HG02938 (cell line): Measurements from ENCODE around the gene SYTL5.
"Not testable (repeated sequence)": the region's sequence is repeated elsewhere in the genome, so short reads cannot be mapped to it uniquely, and the experiment has no call there.

Experiments used
- ATAC-seq: cut with Tn5 transposase; IDR thresholded peaks from one replicate; pipeline ENCODE4 v1.9.1; 2021; ENCODE audit warnings: mild to moderate bottlenecking, moderate library complexity; ENCODE audit not compliant: unreplicated experiment

The SYTL5 gene

DNA sequence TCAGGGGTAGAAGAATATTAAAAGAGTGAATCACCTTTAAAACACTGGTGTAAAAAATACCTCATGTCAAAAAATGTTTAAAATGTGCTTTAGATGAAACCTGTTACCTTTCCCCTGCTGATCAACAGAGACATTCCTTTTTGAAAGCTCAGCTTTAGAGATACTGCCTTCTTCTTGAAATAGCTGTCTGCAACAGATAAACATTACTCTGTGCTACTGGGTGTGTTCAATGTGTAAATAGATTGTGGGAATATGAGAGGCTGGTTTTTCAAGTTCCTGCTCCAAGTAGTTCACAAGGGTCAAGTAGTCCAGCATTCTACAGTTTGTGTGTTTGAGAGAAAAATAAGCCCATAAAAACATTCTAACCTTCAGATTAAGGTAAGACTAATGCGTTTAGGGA is at the start of gene SYTL5:
Gene SYTL5, plus strand, starts transcription at position 263 of the 400 bp plus-strand sequence. CDS start 27,337 bp downstream, outside the sequence.
- ATAC-seq, result no peak

DNA sequence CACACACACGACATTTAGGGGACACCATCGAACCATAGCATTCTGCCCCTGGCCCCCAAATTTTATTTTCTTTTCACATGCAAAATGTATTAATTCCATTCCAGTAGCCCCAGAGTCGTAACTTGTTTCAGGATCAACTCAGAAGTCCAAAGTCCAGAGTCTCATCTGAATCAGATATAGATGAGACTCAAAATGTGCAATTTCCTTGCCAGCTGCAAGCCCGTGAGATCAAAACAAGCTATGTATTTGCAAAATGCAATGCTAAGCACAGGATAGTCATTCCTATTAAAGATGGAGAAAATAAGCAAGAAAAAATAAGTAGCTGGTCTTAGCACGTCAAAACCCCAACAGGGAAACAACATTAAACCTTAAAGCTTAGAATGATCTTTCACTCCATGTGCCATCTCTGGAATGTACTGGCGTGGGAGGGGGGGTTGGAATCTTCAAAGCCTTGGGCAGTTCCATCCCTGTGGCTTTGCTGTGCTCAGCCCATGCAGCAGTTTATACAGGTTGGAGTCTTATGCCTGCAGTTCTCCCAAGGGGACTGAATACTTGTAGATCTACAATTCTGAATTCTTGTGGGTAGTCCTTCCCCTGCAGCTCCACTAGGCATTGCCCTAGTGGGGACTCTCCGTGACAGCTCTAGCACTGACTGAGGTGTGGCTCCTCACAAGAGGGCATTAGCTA is 47.7 kb upstream of the SYTL5 start:
- ATAC-seq, result no peak

DNA sequence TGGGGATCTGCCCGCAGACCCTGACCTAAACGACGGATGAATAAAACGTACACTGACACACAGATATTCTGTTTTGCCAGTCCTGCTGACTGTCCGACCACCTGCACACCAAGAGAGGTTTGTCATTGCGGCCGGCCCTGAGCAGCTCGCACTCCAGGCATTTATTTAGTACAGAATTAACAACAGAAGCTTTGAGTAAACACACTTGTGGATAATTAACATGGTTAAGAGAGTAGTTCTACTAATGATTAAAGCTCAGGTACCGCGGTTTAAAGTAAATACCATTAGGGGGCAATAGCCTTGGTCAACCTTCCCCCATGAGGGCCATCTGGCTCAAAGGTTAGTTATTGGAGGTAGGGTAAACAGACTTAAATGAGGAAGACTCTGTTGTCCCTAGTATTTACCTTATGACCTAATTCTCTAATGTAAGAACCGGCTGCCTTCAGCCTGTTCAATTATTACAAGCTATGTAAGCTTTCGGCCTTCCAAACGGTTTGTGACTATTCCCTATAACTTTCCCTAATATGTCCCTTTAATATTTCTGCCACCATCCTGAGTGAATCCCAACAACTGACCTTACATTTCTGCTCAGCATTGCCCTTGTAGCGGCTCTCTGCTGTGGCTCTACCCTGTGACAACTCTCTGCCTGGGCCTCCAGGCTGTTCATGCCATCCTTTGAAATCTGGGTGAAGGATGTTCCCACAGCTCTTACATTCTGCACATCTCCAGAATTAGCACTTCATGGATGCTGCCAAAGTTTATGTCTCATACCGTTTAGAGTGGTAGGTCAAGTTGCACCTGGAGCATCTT is 46.9 kb upstream of the SYTL5 start:
- no peak for ATAC-seq

DNA sequence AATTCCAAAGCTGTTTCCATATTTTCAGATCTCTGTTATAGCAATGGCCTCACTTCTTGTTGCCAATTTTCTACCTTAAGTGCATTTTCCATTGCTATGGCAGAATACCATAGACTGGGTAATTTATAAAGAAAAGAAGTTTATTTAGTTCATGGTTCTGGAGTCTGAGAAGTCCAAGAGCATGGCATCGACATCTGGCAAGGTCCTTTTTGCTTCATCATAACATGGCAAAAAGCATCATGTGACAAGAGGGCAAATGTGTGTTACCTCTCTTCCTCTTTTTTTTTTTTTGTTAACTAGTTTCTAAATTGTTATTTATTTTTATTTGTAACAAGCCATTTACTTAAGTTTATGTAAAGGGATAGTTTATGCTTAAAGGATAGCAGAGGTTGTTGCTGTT is 45.2 kb upstream of the SYTL5 start:
- no peak for ATAC-seq

DNA sequence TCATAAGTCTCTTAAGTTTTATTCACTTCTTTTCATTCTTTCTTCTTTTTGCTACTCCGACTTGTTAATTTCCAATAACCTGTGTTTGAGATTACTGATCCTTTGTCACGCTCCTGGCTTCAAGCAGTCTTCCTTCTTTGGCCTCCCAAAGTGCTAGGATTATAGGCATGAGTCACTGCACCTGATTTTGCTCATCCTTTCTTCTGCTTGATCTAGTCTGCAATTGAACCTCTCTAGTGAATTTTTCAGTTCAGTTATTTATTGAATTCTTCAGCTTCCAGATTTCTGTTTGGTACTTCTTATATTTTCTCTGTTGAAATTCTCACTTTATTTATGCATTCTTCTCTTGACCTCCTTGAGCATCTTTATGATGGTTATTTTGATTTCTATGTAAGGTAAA is 38.6 kb upstream of the SYTL5 start:
- no peak for ATAC-seq

DNA sequence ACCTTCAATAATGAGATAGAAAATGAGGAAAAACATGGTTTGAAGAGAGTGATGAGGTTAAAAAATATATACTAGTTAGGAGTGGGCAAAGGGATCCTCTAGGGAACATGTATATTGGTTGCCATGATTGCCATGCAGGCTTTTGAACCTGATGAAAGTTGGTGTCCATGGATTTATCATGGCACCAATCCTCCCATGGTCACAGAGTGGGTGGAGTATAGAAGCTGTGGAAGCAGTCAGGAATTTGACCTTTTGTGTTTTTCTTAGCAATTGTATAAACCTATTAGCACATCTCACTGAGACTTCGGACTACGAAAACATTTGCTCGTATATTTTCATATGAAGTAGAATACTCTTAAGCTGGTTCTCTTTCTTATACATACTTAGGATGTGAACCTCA is 30.9 kb upstream of the SYTL5 start:
- no peak for ATAC-seq

DNA sequence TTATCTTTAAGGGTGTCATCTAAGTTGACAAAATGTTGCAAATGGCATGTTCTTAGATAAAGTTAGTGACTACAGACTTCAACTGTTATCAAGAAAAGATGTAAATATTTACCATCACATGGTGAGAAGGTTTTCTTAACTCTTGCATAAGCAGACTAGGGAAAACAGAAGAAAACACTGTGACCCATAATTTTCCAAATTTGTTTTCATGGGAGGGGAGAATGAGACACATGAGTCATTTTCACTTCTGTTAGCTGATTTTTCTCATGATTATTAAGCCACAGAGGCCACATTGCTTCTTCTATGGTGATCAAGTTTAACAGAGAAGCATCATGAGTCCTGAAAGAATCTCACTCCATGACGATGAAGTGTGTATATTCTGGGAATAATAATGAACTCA is 30.2 kb upstream of the SYTL5 start:
- no peak for ATAC-seq

DNA sequence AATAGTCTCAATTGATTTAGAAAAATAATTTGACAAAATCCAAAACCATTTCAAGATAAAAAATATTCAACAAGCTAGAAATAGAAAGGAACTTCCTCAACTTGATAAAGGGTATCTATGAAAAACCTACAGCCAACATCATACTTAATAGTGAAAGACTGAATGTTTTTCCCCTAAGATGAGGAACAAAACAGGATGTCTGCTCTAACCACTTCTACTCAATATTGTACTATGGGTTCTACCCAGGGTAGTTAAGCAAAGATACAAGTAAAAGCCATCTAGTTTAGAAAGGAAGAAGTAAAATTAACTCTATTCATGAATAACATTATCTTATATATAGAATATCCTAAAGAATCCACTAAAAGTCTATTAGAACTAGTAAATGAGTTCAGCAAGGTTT is 21.5 kb upstream of the SYTL5 start:
- ATAC-seq, result no peak

DNA sequence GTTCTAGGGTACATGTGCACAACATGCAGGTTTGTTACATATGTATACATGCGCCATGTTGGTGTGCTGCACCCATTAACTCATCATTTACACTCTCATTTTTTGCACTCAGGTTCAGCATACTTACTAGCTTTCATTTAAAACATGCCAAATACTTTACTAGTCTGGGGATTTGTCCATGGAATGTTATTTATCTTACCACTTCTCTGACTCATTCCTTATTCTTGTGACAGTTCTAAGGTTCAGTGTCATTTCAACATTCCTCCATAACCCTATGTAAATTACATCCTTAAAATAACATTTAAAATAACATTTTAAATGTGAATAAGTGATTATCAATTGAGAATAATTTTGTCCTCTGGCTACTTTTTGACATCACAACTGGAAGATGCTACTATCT is 19.5 kb upstream of the SYTL5 start:
- ATAC-seq, result no peak

DNA sequence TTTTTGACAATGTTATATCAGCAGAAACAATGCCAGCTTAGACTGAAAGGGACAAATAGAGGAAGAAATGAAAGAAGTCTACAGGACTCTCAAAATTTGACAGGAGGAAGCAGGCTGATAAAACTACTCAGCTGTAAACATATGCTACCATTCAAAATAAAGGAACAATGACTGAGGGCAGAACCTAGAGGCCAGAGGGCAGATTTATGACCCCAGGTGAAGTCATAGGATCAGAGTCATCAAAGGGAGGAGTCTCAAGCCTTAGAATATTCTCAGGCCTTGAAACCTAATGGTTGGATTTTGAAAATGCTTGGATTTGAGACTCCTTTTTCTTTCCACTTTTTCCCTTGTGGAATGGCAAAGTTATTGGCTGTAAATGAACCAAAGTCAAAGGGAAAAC is 17.0 kb upstream of the SYTL5 start:
- ATAC-seq, result no peak

DNA sequence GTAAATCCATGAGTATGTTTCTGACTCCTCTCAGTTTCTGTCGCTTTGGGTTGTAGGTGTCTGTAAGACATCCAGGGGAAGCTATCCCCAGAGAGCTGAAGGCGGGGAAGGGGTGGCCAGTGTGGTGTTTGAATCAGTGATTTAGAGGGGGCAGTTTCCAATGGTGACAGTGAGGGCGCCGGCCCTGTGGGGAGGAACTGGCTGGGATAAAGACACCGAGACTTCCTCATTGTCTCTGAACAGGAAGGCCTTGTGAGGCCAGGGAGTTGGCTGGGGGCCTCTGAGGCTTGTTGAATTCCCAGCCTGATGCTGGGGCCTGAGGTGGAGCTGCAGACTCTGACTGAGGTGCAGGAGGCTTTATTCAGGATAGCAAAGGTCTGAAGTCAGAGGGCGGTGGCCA is 15.1 kb upstream of the SYTL5 start:
- ATAC-seq, result not testable (repeated sequence)

DNA sequence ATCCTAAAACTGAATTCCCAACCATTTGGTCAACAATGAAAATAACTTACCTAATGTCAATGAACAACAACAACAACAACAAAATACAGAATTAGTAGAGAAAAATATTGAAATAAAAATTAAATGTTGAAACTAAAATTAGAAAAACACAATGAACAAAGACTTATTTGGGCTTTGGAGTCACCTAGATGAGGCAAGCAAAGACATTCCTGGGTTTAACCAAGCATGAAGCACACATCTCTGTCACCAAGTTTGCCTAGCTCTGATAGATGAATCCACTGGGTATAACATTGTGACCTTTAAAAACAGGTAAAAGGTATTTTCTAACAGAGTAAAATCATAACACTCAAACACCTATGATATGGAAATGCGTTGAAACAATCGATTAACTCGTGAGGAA is 13.2 kb upstream of the SYTL5 start:
- ATAC-seq, result no peak

DNA sequence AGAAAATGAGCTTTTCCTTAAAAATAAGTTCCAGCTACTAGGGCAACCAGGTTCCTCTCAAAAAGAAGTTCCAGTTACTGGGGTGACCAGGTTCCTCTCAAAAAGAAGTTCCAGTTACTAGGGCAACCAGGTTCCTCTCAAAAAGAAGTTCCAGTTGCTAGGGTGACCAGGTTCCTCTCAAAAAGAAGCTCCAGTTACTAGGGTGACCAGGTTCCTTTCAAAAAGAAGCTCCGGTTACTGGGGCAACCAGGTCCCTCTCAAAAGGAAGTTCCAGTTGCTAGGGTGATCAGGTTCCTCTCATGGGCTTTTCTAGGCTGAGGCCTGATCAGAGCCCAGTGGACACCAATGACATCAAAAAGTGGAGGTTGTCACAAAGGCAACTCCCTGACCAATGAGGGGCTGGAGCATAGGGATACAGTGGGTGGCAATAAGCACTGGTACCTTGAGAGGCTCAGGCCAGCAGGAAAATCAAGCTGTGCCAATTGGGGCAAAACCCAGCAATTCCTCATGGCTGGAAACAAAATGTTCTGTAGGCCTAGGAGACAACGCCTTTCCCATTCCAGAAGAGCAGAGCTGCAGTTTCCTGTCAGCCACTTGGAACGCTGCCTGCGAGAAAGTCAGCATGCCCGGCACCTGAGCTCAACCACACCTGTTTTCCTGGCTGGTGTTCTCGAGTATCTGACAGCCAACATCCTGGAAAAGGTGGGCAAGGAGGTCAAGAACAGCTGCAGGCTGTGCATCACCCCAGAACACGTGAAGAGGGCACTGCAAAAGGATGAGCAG is 12.3 kb upstream of the SYTL5 start:
- ATAC-seq, result no peak

DNA sequence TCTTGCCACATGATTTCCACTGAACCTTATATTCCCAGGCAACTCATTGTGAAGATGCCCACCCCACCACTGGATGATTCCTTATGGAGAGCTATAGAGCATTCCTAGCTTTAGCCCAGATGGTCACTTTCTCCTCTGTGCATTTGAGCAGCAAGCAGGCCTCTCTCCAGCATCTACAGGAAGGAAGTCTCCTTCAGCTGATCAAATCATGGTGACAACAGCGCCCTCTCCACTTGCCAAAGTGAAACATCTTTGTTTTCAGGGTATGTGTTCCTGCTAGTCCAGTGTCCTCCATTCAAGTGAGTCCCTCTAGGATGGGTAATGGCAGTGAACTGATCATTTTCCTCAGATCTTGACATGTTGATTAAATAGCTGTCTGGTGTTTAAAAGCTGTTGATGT is 10.9 kb upstream of the SYTL5 start:
- ATAC-seq, result no peak

DNA sequence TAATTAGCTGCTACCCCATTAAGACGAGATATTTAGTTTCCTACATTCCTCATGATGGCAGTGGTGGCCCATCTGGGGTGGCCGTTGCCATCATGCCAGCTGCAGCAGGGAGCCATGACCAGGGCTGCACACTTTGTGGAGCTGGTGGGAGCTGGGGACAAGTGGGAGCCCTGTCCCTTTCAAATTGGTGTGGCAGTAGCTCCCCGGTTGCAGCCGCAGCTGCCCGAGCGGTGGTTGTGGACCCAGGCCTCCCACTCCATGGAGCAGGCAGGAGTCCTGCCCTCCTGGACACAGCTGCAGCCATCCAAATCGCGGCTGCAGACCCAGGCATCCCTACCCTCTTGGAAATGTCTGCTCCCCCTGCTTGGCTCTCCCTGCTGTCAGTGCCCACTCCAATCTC is 9.3 kb upstream of the SYTL5 start:
- no peak for ATAC-seq

DNA sequence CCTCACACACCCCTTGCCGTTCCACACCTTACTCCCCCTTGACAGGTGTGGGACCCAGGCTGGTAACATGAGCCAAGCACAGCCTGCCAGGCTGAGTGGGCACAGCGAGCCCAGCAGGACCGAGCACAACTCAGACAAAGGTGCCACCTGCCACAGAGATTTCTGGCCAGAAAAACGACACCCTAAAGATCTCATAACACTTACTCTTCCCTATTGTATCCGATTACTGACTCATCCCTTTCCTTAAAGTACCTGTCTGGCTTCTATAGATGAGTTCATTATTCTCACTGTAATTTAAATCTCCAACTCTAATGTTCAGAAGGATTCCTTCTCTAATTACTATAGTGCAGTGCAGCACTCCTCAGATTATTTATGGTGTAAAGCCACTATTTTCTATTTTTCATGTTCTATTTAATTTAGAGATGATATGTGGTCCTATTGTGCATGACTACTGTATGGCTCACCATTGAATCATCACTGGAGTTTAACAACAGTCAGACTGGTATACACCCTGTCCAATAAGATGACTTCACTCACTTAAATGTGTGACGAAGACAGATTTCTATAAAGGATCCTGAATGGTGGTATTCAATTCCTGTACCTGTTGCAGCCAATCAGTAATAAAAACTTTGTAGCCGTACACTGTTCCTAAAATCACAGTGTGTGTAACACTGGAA is 7.6 kb upstream of the SYTL5 start:
- ATAC-seq, result no peak

DNA sequence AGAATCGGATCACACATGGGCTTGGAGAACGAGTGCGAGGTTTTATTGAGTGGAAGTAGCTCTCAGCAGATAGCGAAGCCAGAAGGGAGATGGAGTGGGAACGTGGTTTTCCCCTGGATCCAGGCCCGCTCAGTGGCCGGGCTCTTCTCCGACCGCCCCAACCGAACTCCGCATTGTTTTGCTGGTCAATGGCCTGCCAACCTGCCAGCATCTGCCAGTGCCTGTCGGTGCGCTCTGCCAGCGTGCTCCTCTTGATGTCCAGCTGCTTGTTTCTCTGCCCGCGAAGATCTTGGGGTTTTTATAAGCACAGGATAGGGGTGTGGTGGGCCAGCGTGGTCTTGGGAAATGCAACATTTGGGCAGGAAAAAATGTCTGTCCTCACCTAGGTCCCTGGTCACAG is 5.6 kb upstream of the SYTL5 start:
- ATAC-seq, result no peak

DNA sequence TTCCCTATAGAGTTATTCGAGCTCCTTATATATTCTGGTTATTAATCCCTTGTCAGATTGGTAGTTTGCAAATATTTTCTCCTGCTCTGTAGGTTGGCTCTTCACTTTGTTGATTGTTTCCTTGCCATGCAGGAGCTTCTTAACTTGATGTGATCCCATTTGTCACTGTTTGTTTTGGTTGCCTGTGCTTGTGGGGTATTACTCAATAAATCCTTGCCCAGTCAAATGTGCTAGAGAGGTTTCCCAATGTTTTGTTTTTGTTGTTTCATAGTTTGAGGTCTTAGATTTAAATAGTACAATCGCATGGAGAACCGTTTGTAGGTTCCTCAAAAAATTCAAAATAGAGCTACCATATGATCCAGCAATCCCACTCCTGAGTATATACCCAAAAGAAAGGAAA is 2.3 kb upstream of the SYTL5 start:
- ATAC-seq, result no peak

DNA sequence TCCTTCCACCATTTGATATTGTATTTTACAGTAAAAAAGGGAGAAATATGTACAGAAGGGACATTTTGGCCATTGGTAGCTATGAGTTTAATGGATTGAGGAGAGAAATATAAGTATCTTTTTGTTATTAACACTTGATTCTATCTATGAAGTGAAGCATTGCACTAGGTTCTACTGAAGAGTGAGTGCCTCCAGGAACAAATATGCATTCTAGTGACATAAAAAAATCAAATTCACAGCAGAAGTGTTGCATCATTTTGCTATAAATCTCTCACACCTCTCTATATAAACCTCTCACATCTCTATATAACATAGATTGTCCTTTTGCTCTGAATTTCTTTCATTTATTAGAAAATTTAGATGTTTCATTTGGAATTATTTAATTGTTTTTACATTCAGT is 425 bp downstream of the SYTL5 start:
- no peak for ATAC-seq

DNA sequence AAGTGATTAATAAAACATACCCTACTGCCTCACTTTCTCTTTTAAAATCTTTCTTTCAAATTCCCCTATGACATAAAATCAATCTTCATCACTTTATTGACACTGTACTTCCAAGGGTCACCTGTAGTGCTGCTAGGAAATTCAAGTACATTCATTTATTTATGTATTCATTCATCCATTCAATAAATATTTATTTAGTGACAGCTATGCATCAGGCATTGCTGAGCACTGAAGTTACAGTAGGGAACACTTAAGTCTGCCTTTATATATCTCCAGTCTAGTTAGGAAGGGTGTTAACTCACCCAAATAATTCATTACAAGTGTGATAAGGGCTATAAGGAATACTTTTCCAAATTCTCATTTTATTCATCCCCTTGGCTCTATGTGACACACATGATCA is 2.3 kb downstream of the SYTL5 start:
- ATAC-seq, result no peak

DNA sequence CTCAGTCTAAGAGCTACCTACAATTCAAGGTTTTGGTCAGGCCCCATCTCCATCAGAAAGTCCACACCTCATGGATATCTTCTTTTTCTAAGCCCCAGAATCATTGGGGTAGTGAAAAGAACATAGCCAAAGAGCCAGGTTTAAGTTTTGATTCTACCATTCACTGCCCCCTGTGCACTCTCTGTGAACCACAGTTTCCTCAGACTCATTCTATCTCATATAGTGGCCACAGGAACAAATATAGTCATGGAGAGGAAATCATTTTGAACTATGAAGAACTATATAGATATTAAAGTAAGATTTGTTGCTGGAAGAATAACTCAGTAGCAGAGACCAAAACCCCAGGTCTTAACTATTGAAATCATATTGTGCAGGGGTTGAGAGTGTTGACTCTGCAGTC is 3.3 kb downstream of the SYTL5 start:
- ATAC-seq, result no peak
